Naive B cell (primary cell): ENCODE measurements around the gene FSIP1. TPM values are rescaled to one million over a fixed set of nuclear protein-coding genes. Genes with fewer than 3 reads are reported as not detected.
A peak's percentile ranks its signal among the peaks of the same experiment; 100 is the strongest.

Experiments
- ATAC-seq, 2 donors: fragments of 150-1000 bp; cut with Tn5 transposase; 2 replicates each; pipeline ENCODE4 v1.10.0; 2021; ENCODE audit warnings: low read depth in 2 of 2, mild to moderate bottlenecking in 2 of 2, moderate library complexity in 2 of 2
- DNase-seq: peaks from one replicate; pipeline ENCODE4 v3.0.0; 2022
- H3K27ac Mint-ChIP-seq, 6 donors: one replicate each; pipeline ENCODE4 v1.8.0; 2020 to 2022; ENCODE audit warnings: mild to moderate bottlenecking in 6 of 6, mixed read lengths in 6 of 6, moderate library complexity in 5 of 6, inconsistent platforms in 2 of 6
- H3K27me3 Mint-ChIP-seq, 3 donors: one replicate each; pipeline ENCODE4 v1.8.0; 2021 to 2022; ENCODE audit warnings: mixed read lengths in 3 of 3, mild to moderate bottlenecking in 1 of 3
- H3K36me3 Mint-ChIP-seq, 2 donors: one replicate each; pipeline ENCODE4 v1.8.0; 2020 to 2022; ENCODE audit warnings: mixed read lengths in 2 of 2, inconsistent platforms in 1 of 2, mild to moderate bottlenecking in 1 of 2
- H3K4me1 Mint-ChIP-seq, 3 donors: one replicate each; pipeline ENCODE4 v1.8.0; 2020 to 2022; ENCODE audit warnings: mixed read lengths in 3 of 3, inconsistent platforms in 1 of 3, mild to moderate bottlenecking in 1 of 3, moderate library complexity in 1 of 3
- H3K4me3 Mint-ChIP-seq, 8 donors: one replicate each; pipeline ENCODE4 v1.8.0; 2020 to 2022; ENCODE audit warnings: mild to moderate bottlenecking in 8 of 8, mixed read lengths in 8 of 8, moderate library complexity in 8 of 8, inconsistent platforms in 2 of 8
- H3K9me3 Mint-ChIP-seq, 7 donors: one replicate each; pipeline ENCODE4 v1.8.0; 2020 to 2022; ENCODE audit warnings: mixed read lengths in 7 of 7, mild to moderate bottlenecking in 5 of 7, inconsistent platforms in 2 of 7, moderate library complexity in 1 of 7
- polyA plus RNA-seq, 6 donors: library from polyadenylated mRNA; unstranded; fragments of 300-500 nt; fragmentation: Illumina TruSeq; gene quantifications; one replicate each; pipeline ENCODE4 v1.2.3, GENCODE V29; 2021; ENCODE audit warnings: low read depth in 6 of 6

Gene FSIP1
- polyA plus RNA-seq, 6 donors from 2014 or later: 0.14 to 0.44 (median 0.27) TPM

DNA sequence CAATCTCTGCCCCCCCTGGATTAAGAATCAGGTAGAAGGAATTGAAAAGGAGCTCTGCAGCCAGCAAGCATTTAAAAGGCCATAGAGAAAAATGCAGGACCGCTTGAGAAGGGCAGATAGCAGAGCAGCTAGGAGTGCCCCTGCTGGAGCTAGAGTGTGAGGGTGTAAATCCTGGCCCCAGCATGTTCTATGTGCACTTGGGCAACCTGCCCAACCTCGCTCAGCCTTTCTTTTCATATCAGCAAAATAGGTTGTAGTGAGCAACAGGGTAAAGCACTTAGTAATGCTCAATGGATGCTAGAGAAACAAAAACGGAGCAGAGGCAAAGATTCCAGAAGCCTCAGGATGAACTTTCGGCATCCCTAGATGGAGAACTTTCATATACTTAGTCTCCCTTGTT is 226.8 kb downstream of the FSIP1 start:
- ATAC-seq (no peak), DNase-seq (no peak)
- Mint-ChIP-seq H3K27ac (no peak overlapping the region), H3K4me3 (no peak overlapping the region), H3K36me3 (no peaks in the 10 kb centered on the region), H3K4me1 (no peaks in the 10 kb centered on the region), H3K9me3 (no peaks in the 10 kb centered on the region), H3K27me3 (peaks cover 0 to 10% (median 3%) of the 10 kb centered on the region in 3 donors)

DNA sequence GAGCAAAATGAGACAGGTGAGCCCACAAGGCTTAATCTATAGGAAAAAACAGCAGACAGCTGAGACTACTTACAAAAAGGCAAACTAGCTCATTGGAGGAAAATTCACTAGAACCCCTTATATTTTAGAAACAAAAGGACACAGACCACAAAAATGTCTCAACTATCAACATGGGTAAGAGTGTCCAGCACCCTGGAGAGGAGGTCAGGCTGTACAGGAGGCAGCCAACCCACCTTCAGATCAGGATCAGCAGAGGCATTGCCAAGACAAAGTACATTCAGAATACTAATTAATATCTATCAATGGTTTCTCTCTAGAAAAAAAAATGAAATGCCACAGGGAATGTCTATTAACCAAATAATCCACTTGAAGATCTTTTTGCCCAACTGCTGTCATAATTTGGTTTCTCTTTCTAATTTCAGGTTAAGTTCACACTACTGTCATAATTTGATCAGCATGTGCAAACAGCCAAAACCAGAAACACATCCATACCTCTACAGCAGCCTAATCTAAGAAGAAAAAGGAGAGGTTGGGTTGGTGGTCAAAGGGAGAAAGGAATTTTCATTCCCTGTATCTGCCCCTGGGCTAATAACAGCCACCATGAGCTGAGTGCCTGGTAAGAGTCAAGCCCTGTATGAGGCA is 227.8 kb downstream of the FSIP1 start:
- ATAC-seq (no peak), DNase-seq (no peak)
- H3K4me3 Mint-ChIP-seq: no peak overlapping the region
- no peaks in the 10 kb centered on the region for H3K9me3 Mint-ChIP-seq
- H3K27ac Mint-ChIP-seq: no peak overlapping the region
- no peaks in the 10 kb centered on the region for H3K4me1 Mint-ChIP-seq
- H3K27me3 Mint-ChIP-seq: peaks cover 0 to 10% (median 5%) of the 10 kb centered on the region in 3 donors
- H3K36me3 Mint-ChIP-seq: no peaks in the 10 kb centered on the region

DNA sequence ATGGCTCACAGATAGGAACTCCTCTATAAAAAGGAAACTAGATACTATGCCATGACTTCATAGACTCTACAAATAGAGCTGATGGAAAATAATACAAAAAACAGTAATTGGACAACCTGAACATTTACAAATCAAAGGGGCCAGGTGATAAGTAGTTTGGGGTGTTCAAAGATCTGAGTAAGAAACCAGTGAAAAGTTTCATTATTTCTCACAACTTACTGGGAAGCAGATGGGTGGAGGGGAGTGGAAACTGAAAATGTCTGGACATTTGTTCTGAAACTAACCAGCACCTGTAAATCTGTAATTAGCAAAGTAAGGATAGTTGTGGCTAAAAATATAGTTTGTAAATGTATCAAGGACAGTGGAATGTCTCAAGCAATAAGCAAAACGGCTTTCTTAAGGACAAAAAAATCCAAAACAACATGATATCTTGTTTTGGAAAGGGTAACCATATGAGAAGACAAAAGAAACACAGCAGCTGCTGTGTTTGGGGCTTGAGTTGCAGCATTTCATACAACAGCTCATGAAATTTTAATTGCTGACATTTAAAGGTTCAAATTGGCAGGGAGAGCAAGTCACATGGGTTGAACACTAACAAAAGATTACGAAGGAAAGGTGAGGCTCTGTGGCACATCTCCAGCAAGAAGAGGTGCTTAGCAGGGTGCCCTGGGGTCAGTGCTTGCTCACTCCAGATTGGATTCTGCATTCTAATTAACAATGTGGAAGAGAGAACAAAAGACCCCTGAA is 228.5 kb downstream of the FSIP1 start:
- Mint-ChIP-seq H3K9me3 (no peaks in the 10 kb centered on the region), H3K27me3 (peaks cover 0 to 10% (median 5%) of the 10 kb centered on the region in 3 donors), H3K36me3 (no peaks in the 10 kb centered on the region)

DNA sequence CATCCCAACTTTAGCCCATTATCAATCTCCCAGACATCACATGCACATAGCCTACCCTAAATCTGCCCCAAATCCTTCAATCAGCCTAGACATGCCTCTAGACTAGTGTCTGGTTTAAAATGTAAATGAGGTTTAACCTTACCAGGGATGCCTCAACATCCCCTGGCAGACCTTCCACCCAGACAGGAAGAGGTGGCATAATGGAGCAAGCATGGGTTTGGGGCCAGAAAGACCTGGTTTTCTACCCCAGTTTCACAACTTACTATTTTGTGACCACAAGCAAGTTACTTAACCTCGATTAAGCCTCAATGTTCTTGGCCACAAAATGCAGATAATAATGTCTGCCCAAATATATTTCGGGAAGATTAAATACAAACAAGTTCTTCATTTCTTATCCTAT is 230.1 kb downstream of the FSIP1 start:
- DNase-seq: no peak
- Mint-ChIP-seq H3K4me3 (no peak overlapping the region), H3K4me1 (no peaks in the 10 kb centered on the region), H3K9me3 (peaks cover 0 to 5% (median 0%) of the 10 kb centered on the region in 7 donors), H3K27me3 (peaks cover 0 to 10% (median 5%) of the 10 kb centered on the region in 3 donors), H3K36me3 (no peaks in the 10 kb centered on the region), H3K27ac (no peak overlapping the region)
- no peak for ATAC-seq

More for the DNA sequence above, 228.5 kb downstream of the FSIP1 start:
- Mint-ChIP-seq H3K4me1 (no peaks in the 10 kb centered on the region), H3K27ac (no peak overlapping the region), H3K4me3 (no peak overlapping the region)
- ATAC-seq (no peak), DNase-seq (no peak)

DNA sequence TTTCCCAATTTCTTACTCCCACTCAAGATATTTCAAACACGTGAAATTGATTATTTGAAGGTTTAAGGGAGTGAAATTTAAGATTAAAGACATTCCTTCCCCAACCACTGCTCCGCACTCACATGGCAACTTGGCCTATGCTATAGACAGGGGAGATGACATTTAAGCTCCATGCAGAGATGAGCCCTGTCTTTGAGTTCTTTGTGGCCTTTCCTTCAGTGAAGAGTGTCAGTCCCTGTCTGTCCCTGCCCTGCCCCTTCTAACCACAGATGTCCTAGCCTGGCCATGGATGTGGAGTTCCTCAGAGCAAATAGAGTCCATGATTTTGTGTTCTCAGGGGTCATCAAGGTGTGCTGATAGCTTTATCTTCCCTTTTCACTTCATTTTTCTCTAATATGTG is 231.2 kb downstream of the FSIP1 start:
- Mint-ChIP-seq H3K4me1 (no peaks in the 10 kb centered on the region), H3K27ac (peak overlapping the region in 1 of 6 donors; percentile 8), H3K27me3 (peaks cover 0 to 10% (median 5%) of the 10 kb centered on the region in 3 donors), H3K9me3 (peaks cover 0 to 5% (median 0%) of the 10 kb centered on the region in 7 donors), H3K36me3 (no peaks in the 10 kb centered on the region), H3K4me3 (no peak overlapping the region)
- DNase-seq (no peak), ATAC-seq (no peak)

Other genes with a start within 250 kb of the FSIP1 start
- gene THBS1, start 201.8 kb downstream of the FSIP1 start, polyA plus RNA-seq: 1 to 10 TPM in 1 of 6 donors, under 1 TPM in 4, not detected in 1; 0.31 to 2.3 (median 0.88) TPM
- gene GPR176, start 137.4 kb upstream of the FSIP1 start, polyA plus RNA-seq: under 1 TPM in 2 of 6 donors, not detected in 4; 0.12 to 0.15 TPM
- gene EIF2AK4, start 151.3 kb upstream of the FSIP1 start, polyA plus RNA-seq: 10 to 100 TPM; 12.5 to 24.3 (median 17.8) TPM